MM.1S (cell line): ENCODE results near the gene NPEPPS.

ENCODE experiments used
- CTCF ChIP-seq: fragments of 300-600 bp; sonication (generic); IDR thresholded peaks from 2 replicates; pipeline ENCODE4 v1.5.1; 2016; ENCODE audit warnings: antibody characterized with exemption, low read length, mixed read lengths
- EZH2 ChIP-seq: fragments of 300-600 bp; sonication (generic); optimal IDR thresholded peaks from 2 replicates; pipeline ENCODE3; 2017; ENCODE audit warnings: low read depth, mild to moderate bottlenecking, antibody characterized with exemption, low read length, mixed read lengths

GRCh38 chr17:47603830-47604597 lies 73.1 kb downstream of the NPEPPS start:
- TF ChIP-seq CTCF: no peak
- TF ChIP-seq EZH2: no peak
